Spleen (tissue), 11 donors: ENCODE results near the gene RAE1. TPM values are rescaled to one million over a fixed set of nuclear protein-coding genes. Genes with fewer than 3 reads are reported as not detected.

Source experiments
- DNase-seq: peaks from one replicate; pipeline ENCODE4 v3.0.0-alpha.2; 2020
- H3K27ac ChIP-seq, 8 donors: fragments of 200-600 bp; sonication (generic) in 7 of 8; 1 replicate in 4 of 8; 2 replicates in 4 of 8; pipeline versions ENCODE4 v1.5.0 to v1.8.0; 2016 to 2021; ENCODE audit warnings: inconsistent platforms in 4 of 8, mild to moderate bottlenecking in 4 of 8, moderate library complexity in 1 of 8
- H3K27me3 ChIP-seq, 7 donors: fragments of 200-600 bp; sonication (generic) in 6 of 7; replicated peaks in 1 of 7; 1 replicate in 4 of 7; 2 replicates in 3 of 7; pipeline versions ENCODE4 v1.5.0 to v1.8.0; 2016 to 2021; ENCODE audit warnings: inconsistent platforms in 3 of 7, mild to moderate bottlenecking in 1 of 7
- H3K36me3 ChIP-seq, 6 donors: fragments of 200-600 bp; sonication (generic) in 5 of 6; 1 replicate in 4 of 6; 2 replicates in 2 of 6; pipeline versions ENCODE4 v1.5.0 to v1.8.0; 2016 to 2021; ENCODE audit warnings: inconsistent platforms in 2 of 6
- H3K4me1 ChIP-seq, 6 donors: fragments of 200-600 bp; sonication (generic) in 5 of 6; 1 replicate in 3 of 6; 2 replicates in 3 of 6; pipeline versions ENCODE4 v1.5.0 to v1.8.0; 2016 to 2021; ENCODE audit warnings: inconsistent platforms in 3 of 6
- H3K4me3 ChIP-seq, 8 donors: fragments of 200-600 bp; sonication (generic) in 7 of 8; 1 replicate in 4 of 8; 2 replicates in 4 of 8; pipeline versions ENCODE4 v1.5.0 to v1.8.0; 2016 to 2021; ENCODE audit warnings: inconsistent platforms in 4 of 8, mild to moderate bottlenecking in 4 of 8, moderate library complexity in 2 of 8
- H3K9me3 ChIP-seq, 8 donors: fragments of 200-600 bp; sonication (generic) in 7 of 8; 1 replicate in 4 of 8; 2 replicates in 4 of 8; pipeline versions ENCODE4 v1.5.0 to v1.8.0; 2016 to 2021; ENCODE audit warnings: inconsistent platforms in 4 of 8
- CTCF ChIP-seq, 11 experiments: fragments of 200-600 bp in 7 of 11; fragments of 450-650 bp in 4 of 11; sonication (generic) in 4 of 11; IDR thresholded peaks in 8 of 11; conservative IDR thresholded peaks in 3 of 11; 1 replicate in 7 of 11; 2 replicates in 4 of 11; pipeline versions ENCODE4 v1.4.0 to v1.8.0; 2016 to 2021; ENCODE audit warnings: antibody characterized with exemption in 11 of 11, inconsistent platforms in 4 of 11, mild to moderate bottlenecking in 1 of 11
- POLR2A ChIP-seq, 3 donors: fragments of 450-650 bp; IDR thresholded peaks; one replicate each; pipeline ENCODE4 v1.5.1; 2017; ENCODE audit warnings: antibody characterized with exemption in 3 of 3, mild to moderate bottlenecking in 1 of 3
- POLR2AphosphoS5 ChIP-seq, 3 donors: sonication (generic); formaldehyde crosslinking; IDR thresholded peaks; one replicate each; pipeline ENCODE4 v1.5.1; 2017; ENCODE audit warnings: antibody characterized with exemption in 3 of 3
- WGBS, 5 donors: extraction: QIAGEN DNeasy Blood & Tissue Kit in 3 of 5; methylation state at CpG; one replicate each; pipeline versions ENCODE4 v1.1.5 to v1.1.7; 2013 to 2018; 5-methylcytosine and 5-hydroxymethylcytosine counted together
- intact Hi-C: fragments of 100-400 bp; cut with DNase I; formaldehyde crosslinking; loops from one replicate; pipeline ENCODE4 v1.15.0; 2023; ENCODE audit warnings: low total_unique reads
- polyA plus RNA-seq, 3 donors: library from polyadenylated mRNA; stranded (reverse); fragments of 200-250 nt; gene quantifications; one replicate each; pipeline ENCODE4 v1.2.1, GENCODE V29; 2013
- total RNA-seq, 7 donors: library from RNA; depleted of rRNA in 3 of 7; stranded (reverse); fragments of >200 nt in 3 of 7; fragmentation: NEBNext Ultra II Directional in 4 of 7; extraction: Animal tissue kit (Norgen Biotek cat#: 25700) in 4 of 7; gene quantifications; one replicate each; pipeline versions ENCODE4 v1.1.0 to v1.2.1, GENCODE V29; 2016 to 2021
- donor health status: healthy with polysubstance abuse.
- donor health status: DM: no; HTN: no; CAD: no; lungs with moderate emphysema.
- donor health status: DM: no; HTN: no; CAD: no.
- donor health status: Bipolar disorder and iron deficiency.
- donor health status: healthy.
- donor health status: DM: no; HTN: no; CAD: no.
- donor health status: DM: yes; HTN: yes; CAD: no.

RAE1 gene
- total and polyA plus RNA-seq, 10 donors = 16.2 to 41.3 (median 23.1) TPM

- Histone ChIP-seq H3K4me3 (no peak overlapping the region), H3K9me3 (no peaks in the 10 kb centered on the region), H3K27ac (peak overlapping the region in 1 of 8 donors; percentile 38), H3K4me1 (peaks cover 0 to 86% (median 32%) of the 10 kb centered on the region in 6 donors), H3K36me3 (peaks cover 6 to 65% (median 64%) of the 10 kb centered on the region in 6 donors), H3K27me3 (no peaks in the 10 kb centered on the region)
- intact Hi-C loops = no loop called here
- TF ChIP-seq CTCF (IDR thresholded peaks at IDR 0.05 in 8 of 11, conservative IDR thresholded peaks at IDR 0.05 in 3 of 11) (no peak), POLR2AphosphoS5 (IDR thresholded peaks at IDR 0.05) (peak in 1 of 3 donors; percentile 42)
- peak; percentile 64 for DNase-seq
- WGBS, 5 donors = 79 to 87% (median 81%) methylated on average over 16 of the region's 16 CpGs
Measured at GRCh38 chr20:57409316-57409671, 58.2 kb downstream of the RAE1 start.

- peak; percentile 69 for DNase-seq
- 42 to 62% (median 60%) methylated on average over 13 to 14 of the region's 14 CpGs for WGBS, 5 donors
- TF ChIP-seq POLR2A (IDR thresholded peaks at IDR 0.05) = no peak
- TF ChIP-seq CTCF (IDR thresholded peaks at IDR 0.05 in 8 of 11, conservative IDR thresholded peaks at IDR 0.05 in 3 of 11) = no peak
- peak in 1 of 3 donors; percentile 24 for TF ChIP-seq POLR2AphosphoS5 (IDR thresholded peaks at IDR 0.05)
Measured at GRCh38 chr20:57409672-57410397, 58.8 kb downstream of the RAE1 start.

DNA sequence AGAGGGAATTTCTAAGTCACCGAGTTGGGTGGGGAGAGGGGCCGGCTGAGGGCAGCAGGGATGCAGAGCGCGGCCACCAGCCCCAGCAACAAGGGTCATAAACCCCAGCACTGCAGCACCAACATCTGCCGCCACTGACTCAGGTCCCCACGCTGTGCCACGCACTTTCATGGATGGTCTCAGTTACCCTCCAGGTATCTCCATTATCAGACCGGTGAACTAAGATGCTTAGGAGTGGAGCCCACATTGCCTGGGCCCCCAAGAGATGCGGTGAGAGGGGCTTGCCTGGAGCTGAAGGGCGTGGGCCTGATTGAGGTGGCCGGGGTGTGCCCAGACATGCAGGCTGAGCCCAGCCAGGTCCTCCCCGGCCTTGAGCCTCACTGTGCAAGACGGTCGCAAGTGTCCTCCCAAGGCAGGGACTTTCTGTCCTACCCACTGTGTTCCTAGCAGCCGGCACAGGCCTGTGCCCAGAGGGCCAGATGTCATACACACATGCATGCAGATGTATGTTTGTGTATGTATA is 59.4 kb downstream of the RAE1 start:
- WGBS, 5 donors = 72 to 86% (median 80%) methylated on average over 13 to 15 of the region's 15 CpGs
- H3K4me3 ChIP-seq = no peak overlapping the region
- DNase-seq = peak; percentile 72
- intact Hi-C loops = no loop called here
- peak overlapping the region in 2 of 8 donors; percentile 28 to 38 for H3K27ac ChIP-seq
- no peaks in the 10 kb centered on the region for H3K9me3 ChIP-seq
- no peaks in the 10 kb centered on the region for H3K27me3 ChIP-seq
- peaks cover 0 to 85% (median 27%) of the 10 kb centered on the region in 6 donors for H3K4me1 ChIP-seq
- TF ChIP-seq POLR2AphosphoS5 (IDR thresholded peaks at IDR 0.05) (peak in 2 of 3 donors; percentile 11 to 41), CTCF (IDR thresholded peaks at IDR 0.05 in 8 of 11, conservative IDR thresholded peaks at IDR 0.05 in 3 of 11) (no peak)
- H3K36me3 ChIP-seq = peaks cover 3 to 54% (median 52%) of the 10 kb centered on the region in 6 donors

More at GRCh38 chr20:57409672-57410397, 58.8 kb downstream of the RAE1 start:
- Histone ChIP-seq H3K36me3 (peaks cover 3 to 60% (median 58%) of the 10 kb centered on the region in 6 donors), H3K9me3 (no peaks in the 10 kb centered on the region), H3K4me1 (peaks cover 0 to 85% (median 31%) of the 10 kb centered on the region in 6 donors), H3K27me3 (no peaks in the 10 kb centered on the region), H3K27ac (peak overlapping the region in 2 of 8 donors; percentile 28 to 38), H3K4me3 (no peak overlapping the region)
- intact Hi-C loops = no loop called here

- H3K27ac ChIP-seq = no peak overlapping the region
- 90 to 95% (median 93%) methylated on average over 5 of the region's 5 CpGs for WGBS, 5 donors
- no peak for DNase-seq
- H3K4me3 ChIP-seq = no peak overlapping the region
- H3K36me3 ChIP-seq = peaks cover 3 to 49% (median 47%) of the 10 kb centered on the region in 6 donors
- TF ChIP-seq CTCF (IDR thresholded peaks at IDR 0.05 in 8 of 11, conservative IDR thresholded peaks at IDR 0.05 in 3 of 11) = no peak
- TF ChIP-seq POLR2A (IDR thresholded peaks at IDR 0.05) = no peak
- TF ChIP-seq POLR2AphosphoS5 (IDR thresholded peaks at IDR 0.05) = no peak
- intact Hi-C loops = no loop called here
- H3K9me3 ChIP-seq = no peaks in the 10 kb centered on the region
- no peaks in the 10 kb centered on the region for H3K27me3 ChIP-seq
- H3K4me1 ChIP-seq = peaks cover 0 to 81% (median 26%) of the 10 kb centered on the region in 6 donors
Measured at GRCh38 chr20:57410924-57411323, 59.9 kb downstream of the RAE1 start.
